T-helper 2 cell treated with Interferon-gamma antibody and Interleukin-4, amounts not matched to agents 5 μg/mL and 100 μg/mL, for 36 hours (primary cell): ENCODE data around the gene MTSS2.

Source experiments
- DNase-seq: peaks from one replicate; pipeline ENCODE4 v3.0.0; 2021; ENCODE audit warnings: low spot score
- H3K27ac Mint-ChIP-seq: one replicate; pipeline ENCODE4 v1.8.0; 2021; ENCODE audit warnings: mild to moderate bottlenecking, mixed read lengths
- H3K27me3 Mint-ChIP-seq: one replicate; pipeline ENCODE4 v1.8.0; 2021; ENCODE audit warnings: low read depth, mixed read lengths
- H3K36me3 Mint-ChIP-seq: one replicate; pipeline ENCODE4 v1.8.0; 2021; ENCODE audit warnings: low read depth, mixed read lengths
- H3K4me1 Mint-ChIP-seq: one replicate; pipeline ENCODE4 v1.8.0; 2021; ENCODE audit warnings: low read depth, mixed read lengths
- H3K4me3 Mint-ChIP-seq: one replicate; pipeline ENCODE4 v1.8.0; 2022; ENCODE audit warnings: mild to moderate bottlenecking, moderate library complexity, mixed read lengths
- H3K9me3 Mint-ChIP-seq: one replicate; pipeline ENCODE4 v1.8.0; 2021; ENCODE audit warnings: mixed read lengths

Gene MTSS2

DNA sequence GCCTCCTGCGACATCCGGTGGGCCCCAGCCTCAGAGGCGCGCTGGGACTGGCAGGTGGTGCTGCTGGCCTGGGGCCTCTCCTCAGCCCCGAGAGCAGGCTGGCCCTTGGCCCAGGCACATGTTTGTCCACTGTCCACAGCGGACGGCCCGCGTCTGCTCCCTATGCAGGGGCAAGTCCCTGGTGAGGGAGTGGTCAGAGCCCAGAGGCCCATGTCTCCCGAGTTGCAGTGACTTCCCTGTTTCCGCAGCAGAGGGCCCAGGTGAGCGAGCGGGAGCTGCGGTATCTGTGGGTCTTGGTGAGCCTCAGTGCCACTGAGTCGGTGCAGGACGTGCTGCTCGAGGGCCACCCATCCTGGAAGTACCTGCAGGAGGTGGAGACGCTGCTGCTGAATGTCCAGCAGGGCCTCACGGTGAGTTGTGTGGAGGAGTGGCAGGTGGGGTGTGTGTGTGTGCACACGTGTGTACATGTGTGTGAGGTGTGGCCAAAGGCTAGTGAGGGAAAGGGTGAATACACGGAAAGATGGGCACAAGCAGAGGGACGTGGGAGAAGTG is 29.1 kb downstream of the MTSS2 start:
- no peak for DNase-seq
- Mint-ChIP-seq H3K4me1 (peaks cover 3% of the 10 kb centered on the region), H3K27me3 (no peaks in the 10 kb centered on the region), H3K36me3 (no peaks in the 10 kb centered on the region), H3K4me3 (no peak overlapping the region), H3K9me3 (no peaks in the 10 kb centered on the region), H3K27ac (no peak overlapping the region)

DNA sequence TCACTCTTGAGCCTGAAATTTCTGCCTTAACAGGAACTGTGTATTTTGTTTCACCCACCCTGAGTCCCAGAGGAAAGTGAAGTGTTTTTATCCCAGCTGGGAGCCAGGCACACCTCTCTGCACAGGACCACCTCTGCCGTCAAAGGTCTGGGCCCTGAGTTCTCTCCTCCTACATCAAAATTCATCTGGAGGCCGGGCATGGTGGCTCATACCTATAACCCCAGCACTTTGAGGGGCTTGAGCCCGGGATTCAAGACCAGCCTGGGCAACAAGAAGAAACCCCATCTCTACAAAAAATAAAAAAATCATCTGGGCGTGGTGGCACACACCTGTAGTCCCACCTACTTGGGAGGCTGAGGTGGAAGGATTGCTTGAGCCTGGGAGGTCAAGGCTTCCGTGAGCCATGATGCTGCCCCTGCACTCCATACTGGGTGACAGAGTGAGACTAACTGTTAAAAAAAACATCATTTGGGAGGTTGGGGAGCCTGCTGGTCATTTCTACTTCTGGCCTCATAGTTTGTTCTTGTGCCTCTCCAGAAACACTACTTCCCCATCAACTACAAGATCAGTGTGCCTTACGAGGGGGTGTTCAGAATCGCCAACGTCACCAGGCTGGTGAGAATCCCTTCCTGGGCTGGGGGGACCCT is 29.7 kb downstream of the MTSS2 start:
- DNase-seq, result no peak
- H3K9me3 Mint-ChIP-seq, result no peaks in the 10 kb centered on the region

DNA sequence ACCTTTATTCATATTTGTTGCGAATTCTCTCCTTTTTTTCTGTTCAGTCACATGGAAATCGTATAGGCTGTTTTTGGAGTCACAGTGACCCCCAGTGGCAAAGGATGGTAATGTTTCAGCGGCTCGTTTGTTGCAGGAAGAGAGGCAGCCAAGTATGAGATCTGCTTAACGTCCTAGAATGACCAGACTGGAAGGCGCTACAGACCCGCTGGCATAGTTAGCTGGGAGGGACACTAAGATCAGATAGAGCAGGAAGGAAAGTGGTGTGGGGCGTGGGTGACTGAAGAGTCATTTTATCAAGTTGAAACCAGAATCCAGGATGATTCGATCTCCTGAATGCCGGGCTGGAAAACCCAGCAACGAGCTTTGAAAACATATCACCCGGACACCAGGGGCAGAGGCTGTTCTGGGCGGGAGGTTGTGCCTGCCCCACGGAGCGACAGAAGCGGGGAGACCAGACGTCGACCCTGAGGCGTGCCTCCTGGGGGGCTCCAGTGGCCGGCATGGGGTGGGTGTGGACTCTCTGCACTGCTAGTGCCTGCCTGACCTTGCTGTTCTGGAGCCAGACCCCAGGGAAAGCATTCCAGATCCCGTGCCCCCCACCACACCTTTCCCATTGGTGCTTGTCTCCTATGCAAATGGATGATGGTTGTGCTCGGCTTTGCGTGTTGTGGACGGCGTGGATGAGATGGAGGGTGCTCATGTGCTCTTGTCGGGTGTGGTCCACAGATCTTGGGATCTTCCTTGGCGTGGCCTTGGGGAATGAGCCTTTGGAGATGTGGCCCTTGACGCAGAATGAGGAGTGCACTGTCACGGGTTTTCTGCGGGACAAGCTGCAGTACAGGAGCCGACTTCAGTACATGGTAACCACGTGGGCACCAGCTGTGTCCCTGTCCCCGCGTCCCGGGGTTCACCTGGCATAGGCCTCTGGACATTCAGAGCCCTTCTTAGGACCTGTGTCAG is 31.8 kb downstream of the MTSS2 start:
- DNase-seq, result peak; percentile 67
- H3K27me3 Mint-ChIP-seq, result no peaks in the 10 kb centered on the region
- no peaks in the 10 kb centered on the region for H3K9me3 Mint-ChIP-seq
- no peaks in the 10 kb centered on the region for H3K36me3 Mint-ChIP-seq
- peak overlapping the region; percentile 64 for H3K4me3 Mint-ChIP-seq
- peak overlapping the region; percentile 50 for H3K27ac Mint-ChIP-seq
- H3K4me1 Mint-ChIP-seq, result peaks cover 3% of the 10 kb centered on the region

More for the DNA sequence above, 29.7 kb downstream of the MTSS2 start:
- Mint-ChIP-seq H3K36me3 (no peaks in the 10 kb centered on the region), H3K27me3 (no peaks in the 10 kb centered on the region), H3K4me1 (peaks cover 3% of the 10 kb centered on the region), H3K27ac (no peak overlapping the region), H3K4me3 (no peak overlapping the region)

DNA sequence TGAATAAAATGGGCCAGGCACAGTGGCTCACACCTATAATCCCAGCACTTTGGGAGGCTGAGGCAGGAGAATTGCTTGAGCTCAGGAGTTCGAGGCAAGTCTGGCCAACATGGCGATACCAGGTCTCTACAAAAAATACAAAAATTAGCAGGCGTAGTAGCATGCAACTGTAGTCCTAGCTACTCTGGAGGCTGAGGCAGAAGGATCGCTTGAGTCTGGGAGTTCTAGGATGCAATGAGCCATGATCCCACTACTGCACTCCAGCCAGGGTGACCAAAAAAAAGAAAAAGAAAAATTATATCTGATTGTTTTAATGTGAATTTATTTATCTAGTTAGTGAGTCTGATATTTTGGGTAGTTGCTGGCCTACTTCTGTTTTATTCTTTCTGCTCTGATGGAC is 32.4 kb downstream of the MTSS2 start:
- H3K36me3 Mint-ChIP-seq, result no peaks in the 10 kb centered on the region
- H3K4me3 Mint-ChIP-seq, result no peak overlapping the region
- peaks cover 3% of the 10 kb centered on the region for H3K4me1 Mint-ChIP-seq
- H3K9me3 Mint-ChIP-seq, result no peaks in the 10 kb centered on the region
- DNase-seq, result no peak
- H3K27me3 Mint-ChIP-seq, result no peaks in the 10 kb centered on the region
- no peak overlapping the region for H3K27ac Mint-ChIP-seq

DNA sequence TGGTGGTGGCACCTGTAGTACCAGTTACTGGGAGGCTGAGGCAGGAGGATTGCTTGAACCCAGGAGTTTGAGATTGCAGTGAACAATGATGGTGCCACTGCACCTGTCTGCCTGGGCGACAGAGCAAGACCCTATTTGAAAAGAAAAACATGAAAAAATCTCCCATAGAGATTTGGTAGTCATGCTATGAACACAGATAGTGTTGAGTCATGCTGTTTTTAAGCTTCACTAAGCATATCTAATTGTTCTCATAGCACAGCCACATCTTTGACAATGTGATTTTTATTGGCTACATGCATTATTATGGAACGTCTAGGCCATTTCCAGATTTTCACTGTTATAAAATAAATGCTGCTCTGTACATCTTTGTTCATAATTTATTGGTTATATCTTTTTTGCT is 33.5 kb downstream of the MTSS2 start:
- DNase-seq, result no peak
- no peaks in the 10 kb centered on the region for H3K36me3 Mint-ChIP-seq
- H3K9me3 Mint-ChIP-seq, result no peaks in the 10 kb centered on the region
- H3K27ac Mint-ChIP-seq, result no peak overlapping the region
- H3K4me1 Mint-ChIP-seq, result peaks cover 3% of the 10 kb centered on the region
- no peaks in the 10 kb centered on the region for H3K27me3 Mint-ChIP-seq
- H3K4me3 Mint-ChIP-seq, result no peak overlapping the region

DNA sequence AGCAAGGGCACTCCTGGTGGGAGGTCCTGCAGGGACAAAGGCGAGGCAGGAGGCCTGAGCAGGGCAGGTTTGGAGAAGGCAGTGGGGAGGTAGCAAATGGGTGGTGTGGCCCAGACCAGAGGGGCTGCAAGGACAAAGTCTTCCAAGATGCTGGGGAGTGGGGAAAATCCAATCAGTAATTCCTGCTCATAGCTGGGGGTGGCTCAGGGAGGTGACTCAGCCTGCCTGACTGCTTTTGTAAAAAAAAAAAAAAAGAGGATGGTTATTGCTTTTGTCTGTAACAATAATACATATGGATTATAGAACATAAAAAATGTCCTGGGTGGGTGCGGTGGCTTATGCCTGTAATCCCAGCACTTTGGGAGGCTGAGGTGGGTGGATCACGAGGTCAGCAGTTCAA is 34.3 kb downstream of the MTSS2 start:
- Mint-ChIP-seq H3K27me3 (no peaks in the 10 kb centered on the region), H3K4me3 (no peak overlapping the region), H3K36me3 (no peaks in the 10 kb centered on the region), H3K9me3 (no peaks in the 10 kb centered on the region), H3K27ac (no peak overlapping the region), H3K4me1 (peaks cover 3% of the 10 kb centered on the region)
- DNase-seq, result no peak

DNA sequence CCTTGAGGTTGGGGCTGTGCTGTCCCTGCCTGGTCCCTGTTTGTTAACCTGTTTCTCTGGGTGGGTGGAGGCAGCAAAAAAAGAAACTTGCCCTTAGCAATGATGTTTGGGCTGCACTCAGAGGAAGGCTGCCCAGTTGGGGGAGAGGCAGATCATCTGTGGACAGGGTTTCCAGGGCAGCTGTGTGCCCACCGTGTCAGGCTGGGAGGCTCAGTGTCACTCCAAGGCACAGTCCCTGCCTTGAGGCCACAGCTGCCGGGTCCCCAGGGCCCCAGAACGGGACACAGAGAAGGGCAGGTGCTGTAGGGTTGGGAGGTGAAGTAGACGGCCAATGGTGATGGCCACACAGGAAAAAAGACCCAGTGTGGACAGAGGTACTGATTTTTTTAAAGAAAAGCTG is 35.6 kb downstream of the MTSS2 start:
- Mint-ChIP-seq H3K36me3 (no peaks in the 10 kb centered on the region), H3K4me3 (no peak overlapping the region), H3K4me1 (peaks cover 3% of the 10 kb centered on the region), H3K27me3 (no peaks in the 10 kb centered on the region), H3K9me3 (no peaks in the 10 kb centered on the region), H3K27ac (no peak overlapping the region)
- DNase-seq, result no peak

DNA sequence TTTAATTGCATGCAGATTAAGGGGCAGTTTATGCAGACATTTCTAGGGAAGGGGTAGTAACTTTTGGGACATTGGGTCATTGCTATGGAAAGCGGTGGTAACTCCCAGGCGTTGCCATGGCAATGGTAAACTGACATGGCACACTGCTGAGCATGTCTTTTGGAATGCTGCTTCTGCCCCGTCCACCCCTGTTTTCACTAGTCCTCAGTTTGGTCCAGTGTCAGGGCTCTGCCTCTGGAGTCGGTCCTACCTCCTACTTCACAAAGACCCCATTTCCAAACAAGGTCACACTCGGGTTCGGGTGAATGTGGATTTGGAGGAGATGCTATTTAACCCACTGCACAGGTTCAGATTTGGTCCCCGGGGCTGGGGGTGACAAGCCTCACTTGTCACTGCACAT is 36.6 kb downstream of the MTSS2 start:
- DNase-seq, result no peak
- Mint-ChIP-seq H3K4me3 (no peak overlapping the region), H3K27me3 (no peaks in the 10 kb centered on the region), H3K27ac (no peak overlapping the region), H3K4me1 (peaks cover 3% of the 10 kb centered on the region), H3K36me3 (no peaks in the 10 kb centered on the region), H3K9me3 (no peaks in the 10 kb centered on the region)

DNA sequence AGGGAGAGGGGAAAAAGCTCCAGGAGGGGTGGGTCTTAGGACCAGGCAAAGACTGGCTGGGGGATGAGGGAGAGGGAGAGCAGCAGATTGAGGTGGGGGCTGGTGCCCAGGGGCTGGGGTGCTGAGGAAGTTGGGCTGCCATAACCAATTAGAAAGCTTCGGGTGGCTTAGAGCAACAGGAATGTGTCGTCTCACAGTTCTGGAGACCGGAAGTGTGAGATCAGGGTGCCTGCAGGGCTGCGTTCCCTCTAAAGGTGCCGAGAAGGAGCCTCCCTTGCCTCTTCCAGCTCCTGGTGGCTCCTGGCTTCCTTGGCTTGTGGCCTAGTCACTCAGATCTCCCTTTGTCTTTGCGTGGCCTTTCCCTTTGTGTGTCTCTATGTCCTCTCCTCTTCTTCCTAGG is 37.2 kb downstream of the MTSS2 start:
- Mint-ChIP-seq H3K9me3 (no peaks in the 10 kb centered on the region), H3K27me3 (peaks cover 2% of the 10 kb centered on the region), H3K4me3 (no peak overlapping the region), H3K36me3 (no peaks in the 10 kb centered on the region), H3K4me1 (peaks cover under 1% of the 10 kb centered on the region), H3K27ac (no peak overlapping the region)
- DNase-seq, result no peak

DNA sequence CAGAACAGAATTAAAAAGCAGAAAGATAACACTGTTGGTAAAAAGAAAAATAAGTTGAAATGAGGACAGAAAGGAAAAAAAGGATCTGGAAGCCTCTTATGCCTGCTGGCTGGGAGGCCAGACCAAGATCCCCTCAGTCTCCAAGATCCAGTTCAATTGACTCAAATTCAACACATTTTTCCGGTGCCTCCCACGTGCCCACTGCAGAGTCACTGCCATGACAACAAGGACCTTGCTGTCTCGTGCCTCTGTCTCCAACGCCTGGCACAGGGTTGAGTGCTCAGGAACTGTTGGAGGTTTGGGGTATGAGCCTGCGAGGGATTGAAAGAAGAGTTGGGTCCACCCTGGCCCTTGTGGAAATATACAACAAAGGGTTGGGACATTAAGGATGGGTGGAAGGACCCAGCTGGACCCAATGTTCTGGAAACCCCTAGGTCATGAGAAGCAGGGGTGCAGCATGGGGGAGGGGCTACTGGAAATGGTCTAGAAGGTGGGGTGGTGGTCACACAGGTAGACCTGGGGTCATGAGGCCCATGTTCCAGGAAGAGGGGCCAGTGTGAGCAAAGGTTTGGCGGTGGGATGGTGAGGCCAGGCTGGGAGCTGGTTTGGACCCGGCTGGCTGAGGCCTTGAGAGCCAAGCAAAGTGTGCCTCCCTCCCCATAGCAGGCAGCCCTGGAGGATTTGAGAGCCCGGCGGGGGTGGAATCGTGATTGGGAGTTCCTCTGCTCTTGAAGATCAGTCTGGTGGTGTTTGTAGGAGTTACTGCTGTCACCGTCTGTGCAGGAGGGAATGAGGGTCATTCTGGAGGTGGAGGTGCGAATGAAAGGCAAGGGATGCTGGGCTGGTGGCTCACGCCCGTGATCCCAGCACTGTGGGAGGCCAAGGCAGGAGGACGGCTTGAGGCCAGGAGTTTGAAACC is 38.2 kb downstream of the MTSS2 start:
- Mint-ChIP-seq H3K4me1 (no peaks in the 10 kb centered on the region), H3K27ac (no peak overlapping the region), H3K36me3 (no peaks in the 10 kb centered on the region), H3K27me3 (peaks cover 2% of the 10 kb centered on the region), H3K9me3 (no peaks in the 10 kb centered on the region), H3K4me3 (no peak overlapping the region)
- DNase-seq, result no peak

DNA sequence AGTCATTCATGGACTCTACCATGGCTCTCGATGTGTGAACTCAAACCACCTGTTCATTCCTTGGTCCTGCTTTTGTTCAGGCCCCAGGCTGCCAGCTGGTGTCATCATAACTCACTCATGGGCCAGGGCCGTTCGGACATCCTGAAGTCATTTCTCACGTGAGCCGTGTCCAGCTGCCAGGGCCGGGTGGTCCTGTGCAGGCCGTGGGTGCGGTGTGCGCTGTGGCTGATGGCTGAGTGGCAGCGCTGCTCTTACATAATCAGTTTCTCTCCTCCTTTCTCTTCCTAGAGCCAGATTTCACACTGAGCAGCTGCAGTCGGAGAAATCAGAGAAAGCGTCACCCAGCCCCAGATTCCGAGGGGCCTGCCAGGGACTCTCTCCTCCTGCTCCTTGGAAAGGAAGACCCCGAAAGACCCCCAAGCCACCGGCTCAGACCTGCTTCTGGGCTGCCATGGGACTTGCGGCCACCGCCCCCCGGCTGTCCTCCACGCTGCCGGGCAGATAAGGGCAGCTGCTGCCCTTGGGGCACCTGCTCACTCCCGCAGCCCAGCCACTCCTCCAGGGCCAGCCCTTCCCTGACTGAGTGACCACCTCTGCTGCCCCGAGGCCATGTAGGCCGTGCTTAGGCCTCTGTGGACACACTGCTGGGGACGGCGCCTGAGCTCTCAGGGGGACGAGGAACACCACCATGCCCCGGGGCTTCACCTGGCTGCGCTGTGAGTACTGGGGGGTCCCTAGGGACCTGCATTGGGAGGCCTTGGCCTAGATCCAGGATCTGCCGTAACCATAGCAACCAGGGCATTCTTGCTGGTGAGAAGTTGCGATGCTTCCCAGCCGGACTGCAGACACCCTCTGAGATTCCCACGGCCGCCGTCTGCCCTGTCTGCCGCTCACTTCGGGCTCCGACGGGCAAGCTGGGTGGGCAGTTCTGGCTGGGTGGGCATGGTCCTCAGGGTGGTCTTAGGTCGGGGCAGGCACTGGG is 39.3 kb downstream of the MTSS2 start, which contains the start of gene IL34:
Gene IL34, plus strand, starts transcription at position 300 of the 982 bp plus-strand sequence. Its CDS starts 389 bp downstream, at position 689.
- no peak within 1 kb of the TSS for H3K27ac Mint-ChIP-seq
- H3K27me3 Mint-ChIP-seq, result peaks cover 10% of the 10 kb centered on the region
- H3K9me3 Mint-ChIP-seq, result no peaks in the 10 kb centered on the region
- no peaks in the 10 kb centered on the region for H3K36me3 Mint-ChIP-seq
- no peak within 1 kb of the TSS for H3K4me3 Mint-ChIP-seq
- no peak for DNase-seq
- H3K4me1 Mint-ChIP-seq, result no peaks in the 10 kb centered on the region

DNA sequence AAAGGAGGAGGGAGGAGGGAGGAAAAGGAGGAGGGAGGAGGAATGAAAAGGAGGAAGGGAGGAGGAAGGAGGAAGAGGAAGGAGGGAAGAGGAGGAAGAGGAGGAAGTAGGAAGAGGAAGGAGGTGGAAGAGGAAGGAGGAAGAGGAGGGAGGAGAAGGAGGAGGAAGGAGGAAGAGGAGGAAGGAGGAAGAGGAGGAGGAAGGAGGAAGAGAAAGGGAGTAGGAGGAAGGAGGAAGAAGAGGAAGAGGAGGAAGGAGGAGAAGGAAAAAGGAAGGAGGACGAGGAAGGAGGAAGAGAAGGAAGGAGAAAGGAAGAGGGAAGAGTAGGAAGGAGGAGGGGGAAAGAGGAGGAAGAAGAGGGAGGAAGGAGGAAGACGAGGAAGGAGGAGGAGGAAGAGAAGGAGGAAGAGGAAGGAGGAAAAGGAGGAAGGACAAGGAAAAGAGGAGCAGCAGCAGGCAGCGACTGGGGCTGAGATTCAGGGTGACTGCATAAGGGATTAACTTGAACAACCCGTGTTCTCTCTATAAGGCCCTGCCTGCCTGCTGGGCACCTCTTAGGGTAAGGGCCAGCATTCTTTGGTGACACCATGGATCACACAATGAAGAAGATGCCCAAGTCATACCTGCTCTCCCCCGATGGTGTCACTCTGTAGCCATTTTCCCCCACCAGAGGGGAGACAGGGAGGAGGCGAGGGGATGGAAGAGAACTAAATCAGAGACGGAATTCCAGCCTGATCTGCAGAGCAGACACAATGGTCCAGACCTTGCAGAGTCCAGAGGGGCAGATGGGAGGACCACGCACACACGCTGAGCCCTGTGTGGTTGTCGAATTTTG is 40.9 kb downstream of the MTSS2 start:
- H3K36me3 Mint-ChIP-seq, result no peaks in the 10 kb centered on the region
- peaks cover 16% of the 10 kb centered on the region for H3K27me3 Mint-ChIP-seq
- H3K4me3 Mint-ChIP-seq, result no peak overlapping the region
- H3K4me1 Mint-ChIP-seq, result no peaks in the 10 kb centered on the region
- no peak overlapping the region for H3K27ac Mint-ChIP-seq
- DNase-seq, result no peak
- no peaks in the 10 kb centered on the region for H3K9me3 Mint-ChIP-seq
